Tibial nerve (tissue), 4 donors: ENCODE data around the gene AK3. TPM values are rescaled to one million over a fixed set of nuclear protein-coding genes. Genes with fewer than 3 reads are reported as not detected.
A peak's percentile ranks its signal among the peaks of the same experiment; 100 is the strongest.

Experiments
- DNase-seq, 2 donors: peaks; one replicate each; pipeline ENCODE4 v3.0.0-alpha.2; 2019; ENCODE audit warnings: low spot score in 2 of 2
- H3K27ac ChIP-seq, 4 donors: fragments of 200-600 bp; sonication (generic) in 3 of 4; one replicate each; pipeline ENCODE4 v1.5.1; 2017 to 2019; ENCODE audit warnings: mild to moderate bottlenecking in 1 of 4
- H3K27me3 ChIP-seq, 2 donors: fragments of 200-600 bp; sonication (generic) in 1 of 2; one replicate each; pipeline versions ENCODE4 v1.5.1 to v1.6.0; 2017 to 2019
- H3K36me3 ChIP-seq, 3 donors: fragments of 200-600 bp; sonication (generic); one replicate each; pipeline ENCODE4 v1.5.1; 2018 to 2019
- H3K4me1 ChIP-seq, 4 donors: fragments of 200-600 bp; sonication (generic) in 3 of 4; one replicate each; pipeline ENCODE4 v1.5.1; 2017 to 2019
- H3K4me3 ChIP-seq, 4 donors: fragments of 200-600 bp; sonication (generic) in 3 of 4; one replicate each; pipeline ENCODE4 v1.5.1; 2017 to 2019; ENCODE audit warnings: mild to moderate bottlenecking in 1 of 4, moderate library complexity in 1 of 4
- H3K9me3 ChIP-seq, 4 donors: fragments of 200-600 bp; sonication (generic) in 3 of 4; one replicate each; pipeline ENCODE4 v1.5.1; 2017 to 2019
- EP300 ChIP-seq, 2 donors: sonication (generic); formaldehyde crosslinking; IDR thresholded peaks; one replicate each; pipeline ENCODE4 v1.6.1; 2017; ENCODE audit warnings: antibody characterized with exemption in 2 of 2, mild to moderate bottlenecking in 1 of 2
- POLR2A ChIP-seq, 2 donors: fragments of 450-650 bp; IDR thresholded peaks; one replicate each; pipeline ENCODE4 v1.6.1; 2017; ENCODE audit warnings: antibody characterized with exemption in 2 of 2, mild to moderate bottlenecking in 2 of 2, moderate library complexity in 2 of 2
- WGBS, 2 donors: methylation state at CpG; one replicate each; pipeline ENCODE4 v1.1.5; 2018; 5-methylcytosine and 5-hydroxymethylcytosine counted together
- total RNA-seq, 4 donors: library from RNA; depleted of rRNA; stranded (reverse); fragments of >200 nt; gene quantifications; one replicate each; pipeline ENCODE4 v1.1.0, GENCODE V29; 2016
- TF ChIP-seq, protein P1 (sequence below), 5 experiments: fragments of 200-600 bp in 3 of 5; fragments of 450-650 bp in 2 of 5; sonication (generic) in 3 of 5; IDR thresholded peaks; one replicate each; pipeline ENCODE4 v1.5.1; 2016 to 2019; ENCODE audit warnings: antibody characterized with exemption in 5 of 5, mild to moderate bottlenecking in 3 of 5, moderate library complexity in 2 of 5

The AK3 gene
- total RNA-seq, 4 donors from 2014 or later: 70.2 to 97.5 (median 93.4) TPM

DNA sequence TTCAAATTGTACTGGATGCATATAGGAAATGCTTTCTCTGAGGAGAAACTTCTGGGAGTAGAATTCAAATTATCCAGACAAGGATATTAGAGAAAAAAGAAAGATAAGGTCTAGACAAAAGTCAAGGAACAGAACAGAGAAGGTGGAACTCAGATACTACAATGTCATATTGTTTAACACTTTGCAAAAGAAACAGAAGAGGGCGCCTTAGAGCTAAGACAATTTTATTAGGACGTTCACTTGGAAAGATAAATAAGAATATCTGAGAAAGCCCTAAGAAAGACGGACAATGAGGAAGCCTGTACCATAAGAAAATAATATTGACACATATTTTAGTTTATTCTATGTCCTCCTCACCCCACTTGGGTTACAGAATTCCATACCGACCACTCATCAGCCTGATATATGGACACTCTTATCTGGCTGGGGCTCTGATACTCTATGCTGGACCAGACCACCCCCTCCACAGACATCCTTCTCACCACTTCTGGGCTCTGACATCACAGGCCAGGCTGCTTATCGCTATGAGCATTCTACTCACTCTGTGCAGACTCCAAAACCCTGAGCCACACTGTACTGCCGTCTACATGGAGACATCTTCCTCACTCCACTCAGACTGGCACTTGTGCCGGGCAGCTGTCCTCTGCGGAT is 9.1 kb upstream of the AK3 start:
- no peaks in the 10 kb centered on the region for H3K36me3 ChIP-seq
- H3K27me3 ChIP-seq: no peaks in the 10 kb centered on the region
- no peak overlapping the region for H3K4me3 ChIP-seq
- TF ChIP-seq EP300 (IDR thresholded peaks at IDR 0.05) (no peak), POLR2A (IDR thresholded peaks at IDR 0.05) (no peak)
- TF ChIP-seq, protein P1, sequence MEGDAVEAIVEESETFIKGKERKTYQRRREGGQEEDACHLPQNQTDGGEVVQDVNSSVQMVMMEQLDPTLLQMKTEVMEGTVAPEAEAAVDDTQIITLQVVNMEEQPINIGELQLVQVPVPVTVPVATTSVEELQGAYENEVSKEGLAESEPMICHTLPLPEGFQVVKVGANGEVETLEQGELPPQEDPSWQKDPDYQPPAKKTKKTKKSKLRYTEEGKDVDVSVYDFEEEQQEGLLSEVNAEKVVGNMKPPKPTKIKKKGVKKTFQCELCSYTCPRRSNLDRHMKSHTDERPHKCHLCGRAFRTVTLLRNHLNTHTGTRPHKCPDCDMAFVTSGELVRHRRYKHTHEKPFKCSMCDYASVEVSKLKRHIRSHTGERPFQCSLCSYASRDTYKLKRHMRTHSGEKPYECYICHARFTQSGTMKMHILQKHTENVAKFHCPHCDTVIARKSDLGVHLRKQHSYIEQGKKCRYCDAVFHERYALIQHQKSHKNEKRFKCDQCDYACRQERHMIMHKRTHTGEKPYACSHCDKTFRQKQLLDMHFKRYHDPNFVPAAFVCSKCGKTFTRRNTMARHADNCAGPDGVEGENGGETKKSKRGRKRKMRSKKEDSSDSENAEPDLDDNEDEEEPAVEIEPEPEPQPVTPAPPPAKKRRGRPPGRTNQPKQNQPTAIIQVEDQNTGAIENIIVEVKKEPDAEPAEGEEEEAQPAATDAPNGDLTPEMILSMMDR (IDR thresholded peaks at IDR 0.05): peak; percentile 36 to 60 (median 48)
- no peaks in the 10 kb centered on the region for H3K4me1 ChIP-seq
- DNase-seq: peak in 1 of 2 donors; percentile 54
- H3K27ac ChIP-seq: no peak overlapping the region
- H3K9me3 ChIP-seq: no peaks in the 10 kb centered on the region
- WGBS, 2 donors: 38% methylated on average over 8 of the region's 8 CpGs

DNA sequence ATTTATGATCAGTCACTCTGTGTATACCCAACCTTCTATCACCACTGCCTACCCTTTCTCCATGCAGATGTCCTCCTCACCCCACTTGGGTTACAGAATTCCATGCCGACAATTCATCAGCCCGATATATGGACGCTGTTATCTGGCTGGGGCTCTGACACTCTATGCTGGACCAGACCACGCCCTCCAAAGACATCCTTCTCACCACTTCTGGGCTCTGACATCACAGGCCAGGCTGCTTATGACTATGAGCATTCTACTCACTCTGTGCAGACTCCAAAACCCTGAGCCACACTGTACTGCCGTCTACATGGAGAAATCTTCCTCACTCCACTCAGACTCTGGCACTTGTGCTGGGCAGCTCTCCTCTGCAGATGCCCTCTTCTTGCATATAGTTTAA is 7.6 kb upstream of the AK3 start:
- no peak for DNase-seq
- H3K27ac ChIP-seq: no peak overlapping the region
- 91 to 97% methylated on average over 5 of the region's 5 CpGs for WGBS, 2 donors
- no peaks in the 10 kb centered on the region for H3K36me3 ChIP-seq
- no peaks in the 10 kb centered on the region for H3K4me1 ChIP-seq
- no peaks in the 10 kb centered on the region for H3K27me3 ChIP-seq
- no peak overlapping the region for H3K4me3 ChIP-seq
- TF ChIP-seq POLR2A (IDR thresholded peaks at IDR 0.05) (no peak), EP300 (IDR thresholded peaks at IDR 0.05) (no peak)
- TF ChIP-seq, protein P1 (IDR thresholded peaks at IDR 0.05): no peak
- no peaks in the 10 kb centered on the region for H3K9me3 ChIP-seq

DNA sequence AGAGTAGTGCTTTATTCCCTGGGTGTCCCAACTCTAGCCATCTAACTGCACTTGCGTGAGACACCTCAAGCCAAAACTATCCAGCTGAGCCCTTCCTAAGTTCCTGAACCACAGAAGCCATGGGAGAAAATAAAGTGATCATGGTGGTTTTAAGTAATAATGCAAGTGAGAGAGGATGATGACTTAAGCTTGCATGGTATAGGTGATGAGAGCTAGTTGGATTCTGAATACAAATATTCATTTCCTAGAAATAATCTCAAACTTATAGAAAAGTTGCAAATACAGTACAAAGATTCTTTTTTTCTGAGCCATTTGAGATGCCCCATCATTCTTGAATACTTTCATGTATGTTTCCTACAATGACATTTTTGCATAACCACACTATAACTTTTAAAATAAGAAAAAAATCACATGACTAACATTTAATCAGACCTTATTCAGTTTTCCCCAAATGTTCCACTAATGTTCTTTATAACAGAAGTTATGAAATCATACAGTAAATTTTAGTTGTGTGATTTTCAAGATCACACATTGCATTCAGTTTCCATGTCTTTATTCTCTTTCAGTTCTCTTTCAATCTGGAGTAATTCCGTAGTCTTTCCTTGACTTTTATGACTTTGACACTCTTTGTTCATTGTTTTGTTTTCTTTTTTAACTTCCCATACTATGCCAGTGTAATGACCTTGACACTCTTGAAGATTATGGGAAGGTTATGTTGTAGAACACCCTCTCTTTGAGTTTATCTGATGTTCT is 5.5 kb upstream of the AK3 start:
- WGBS, 2 donors: 68 to 69% methylated on average over 2 of the region's 2 CpGs
- H3K9me3 ChIP-seq: no peaks in the 10 kb centered on the region
- no peak for TF ChIP-seq EP300 (IDR thresholded peaks at IDR 0.05)
- TF ChIP-seq, protein P1 (IDR thresholded peaks at IDR 0.05): no peak
- no peak for TF ChIP-seq POLR2A (IDR thresholded peaks at IDR 0.05)
- H3K27me3 ChIP-seq: no peaks in the 10 kb centered on the region
- no peak overlapping the region for H3K27ac ChIP-seq
- no peaks in the 10 kb centered on the region for H3K36me3 ChIP-seq
- H3K4me1 ChIP-seq: peaks cover 0 to 10% (median 4%) of the 10 kb centered on the region in 4 donors
- no peak for DNase-seq
- no peak overlapping the region for H3K4me3 ChIP-seq

DNA sequence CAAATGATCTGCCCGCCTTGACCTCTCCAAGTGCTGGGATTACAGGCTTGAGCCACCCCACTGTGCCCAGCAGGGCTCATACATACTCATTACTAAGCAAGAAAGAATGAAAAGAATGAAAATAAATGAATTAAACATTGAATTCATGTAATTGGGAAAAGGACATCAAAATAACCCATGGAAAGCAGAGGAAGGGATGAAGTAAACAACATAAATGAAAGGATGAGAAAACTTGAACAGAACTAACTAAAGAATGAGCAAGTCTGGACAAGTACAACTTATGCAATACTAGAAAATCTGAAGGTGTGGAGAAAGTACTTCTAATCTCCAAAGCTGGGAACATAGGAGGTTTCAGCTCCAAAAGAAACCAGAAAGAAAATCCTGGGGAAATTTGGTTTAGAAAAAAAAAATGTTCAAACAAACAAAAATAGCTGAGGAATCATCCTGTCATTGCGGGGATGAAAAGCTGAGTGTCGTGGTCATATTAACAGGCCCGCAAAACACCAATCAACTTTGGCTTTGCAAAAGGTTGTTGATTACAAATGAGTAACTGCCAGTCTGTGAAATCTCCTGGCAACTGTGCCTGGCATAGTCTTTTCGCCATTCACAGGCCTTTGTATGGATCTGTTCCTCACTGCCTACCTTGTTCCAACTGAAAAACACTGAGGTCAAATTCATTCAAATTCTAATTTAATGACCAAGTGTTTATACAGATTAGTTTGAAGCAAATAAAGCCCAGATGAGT is 2.3 kb upstream of the AK3 start:
- Histone ChIP-seq H3K27me3 (no peaks in the 10 kb centered on the region), H3K36me3 (no peaks in the 10 kb centered on the region), H3K27ac (peak overlapping the region in 3 of 4 donors; percentile 6 to 98 (median 22)), H3K9me3 (no peaks in the 10 kb centered on the region), H3K4me1 (peaks cover 0 to 26% (median 17%) of the 10 kb centered on the region in 4 donors), H3K4me3 (no peak overlapping the region)
- TF ChIP-seq POLR2A (IDR thresholded peaks at IDR 0.05) (no peak), EP300 (IDR thresholded peaks at IDR 0.05) (no peak)
- TF ChIP-seq, protein P1 (IDR thresholded peaks at IDR 0.05): no peak
- no peak for DNase-seq
- 48 to 63% methylated on average over 5 of the region's 5 CpGs for WGBS, 2 donors
